Thyroid gland (tissue), 4 donors: ENCODE measurements around the gene MRPL16.

ENCODE experiments used
- POLR2A ChIP-seq, 2 donors: fragments of 450-650 bp; IDR thresholded peaks; one replicate each; pipeline ENCODE4 v1.6.1; 2017; ENCODE audit warnings: antibody characterized with exemption in 2 of 2, mild to moderate bottlenecking in 2 of 2, moderate library complexity in 1 of 2
- TF ChIP-seq, protein P1 (sequence below), 6 experiments: fragments of 200-600 bp in 3 of 6; fragments of 450-650 bp in 3 of 6; sonication (generic) in 3 of 6; IDR thresholded peaks; one replicate each; pipeline ENCODE4 v1.5.1; 2016 to 2019; ENCODE audit warnings: antibody characterized with exemption in 6 of 6, mild to moderate bottlenecking in 2 of 6, inconsistent platforms in 1 of 6, moderate library complexity in 1 of 6

- no peak for TF ChIP-seq POLR2A (IDR thresholded peaks at IDR 0.05)
- TF ChIP-seq, protein P1, sequence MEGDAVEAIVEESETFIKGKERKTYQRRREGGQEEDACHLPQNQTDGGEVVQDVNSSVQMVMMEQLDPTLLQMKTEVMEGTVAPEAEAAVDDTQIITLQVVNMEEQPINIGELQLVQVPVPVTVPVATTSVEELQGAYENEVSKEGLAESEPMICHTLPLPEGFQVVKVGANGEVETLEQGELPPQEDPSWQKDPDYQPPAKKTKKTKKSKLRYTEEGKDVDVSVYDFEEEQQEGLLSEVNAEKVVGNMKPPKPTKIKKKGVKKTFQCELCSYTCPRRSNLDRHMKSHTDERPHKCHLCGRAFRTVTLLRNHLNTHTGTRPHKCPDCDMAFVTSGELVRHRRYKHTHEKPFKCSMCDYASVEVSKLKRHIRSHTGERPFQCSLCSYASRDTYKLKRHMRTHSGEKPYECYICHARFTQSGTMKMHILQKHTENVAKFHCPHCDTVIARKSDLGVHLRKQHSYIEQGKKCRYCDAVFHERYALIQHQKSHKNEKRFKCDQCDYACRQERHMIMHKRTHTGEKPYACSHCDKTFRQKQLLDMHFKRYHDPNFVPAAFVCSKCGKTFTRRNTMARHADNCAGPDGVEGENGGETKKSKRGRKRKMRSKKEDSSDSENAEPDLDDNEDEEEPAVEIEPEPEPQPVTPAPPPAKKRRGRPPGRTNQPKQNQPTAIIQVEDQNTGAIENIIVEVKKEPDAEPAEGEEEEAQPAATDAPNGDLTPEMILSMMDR (IDR thresholded peaks at IDR 0.05): no peak
Observed at GRCh38 chr11:59845399-59845798, 34.8 kb upstream of the MRPL16 start, which contains the start of gene CBLIF.
